OCI-M1 (cell line): ENCODE results near the gene DNA2.

Experiments used
- DNase-seq: peaks from one replicate; lab custom pipeline; 2025; lab: John Stamatoyannopoulos, UW

Gene DNA2

DNA sequence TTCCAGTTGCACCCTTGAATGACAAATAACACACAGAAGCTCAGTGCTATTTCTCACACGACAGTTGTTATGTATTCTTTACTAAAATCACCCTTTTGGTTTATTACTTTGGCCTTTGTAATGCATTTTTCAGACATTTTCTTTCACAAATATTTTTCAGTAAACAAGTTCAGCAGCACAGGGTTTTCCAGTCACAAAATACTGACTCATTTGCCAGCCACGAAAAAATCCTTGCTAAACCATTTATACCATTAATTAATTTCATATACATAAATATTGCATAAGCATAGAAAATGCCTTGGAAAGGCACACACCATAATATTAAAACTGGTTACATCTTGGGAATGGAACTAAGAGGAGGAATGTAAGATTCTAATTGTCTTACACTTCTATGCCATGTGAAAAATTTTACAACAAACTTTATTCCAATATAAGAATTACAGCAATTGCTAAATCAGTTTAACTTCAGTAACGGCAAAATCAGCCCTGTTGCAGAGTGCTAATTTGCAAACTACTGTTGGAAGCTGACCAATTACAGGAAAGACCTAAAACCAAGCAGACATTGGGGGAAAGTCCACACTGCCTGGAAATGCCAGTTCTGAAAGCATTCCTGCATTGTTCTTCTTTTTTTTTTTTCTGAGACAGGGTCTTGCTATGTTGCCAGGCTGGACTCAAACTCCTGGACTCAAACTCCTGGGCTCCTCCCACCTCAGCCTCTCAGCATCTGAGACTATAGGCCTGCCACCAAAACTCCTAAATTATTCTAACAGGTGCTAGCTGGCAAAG is 107.5 kb downstream of the DNA2 start:
- no peak for DNase-seq
